ENCODE measurements around the gene PARP4. TPM values are rescaled to one million over a fixed set of nuclear protein-coding genes. Genes with fewer than 3 reads are reported as not detected.
"Not testable (repeated sequence)": the region's sequence is repeated elsewhere in the genome, so short reads cannot be mapped to it uniquely, and the experiment has no call there.

The PARP4 gene
- total RNA-seq (88.4 and 88.8 TPM in 2 replicates), polyA plus RNA-seq (17.5 and 22.2 TPM in 2 replicates), polyA minus RNA-seq (30.4 and 33.2 TPM in 2 replicates)
- 45.0 TPM for total RNA-seq (2013)

DNA sequence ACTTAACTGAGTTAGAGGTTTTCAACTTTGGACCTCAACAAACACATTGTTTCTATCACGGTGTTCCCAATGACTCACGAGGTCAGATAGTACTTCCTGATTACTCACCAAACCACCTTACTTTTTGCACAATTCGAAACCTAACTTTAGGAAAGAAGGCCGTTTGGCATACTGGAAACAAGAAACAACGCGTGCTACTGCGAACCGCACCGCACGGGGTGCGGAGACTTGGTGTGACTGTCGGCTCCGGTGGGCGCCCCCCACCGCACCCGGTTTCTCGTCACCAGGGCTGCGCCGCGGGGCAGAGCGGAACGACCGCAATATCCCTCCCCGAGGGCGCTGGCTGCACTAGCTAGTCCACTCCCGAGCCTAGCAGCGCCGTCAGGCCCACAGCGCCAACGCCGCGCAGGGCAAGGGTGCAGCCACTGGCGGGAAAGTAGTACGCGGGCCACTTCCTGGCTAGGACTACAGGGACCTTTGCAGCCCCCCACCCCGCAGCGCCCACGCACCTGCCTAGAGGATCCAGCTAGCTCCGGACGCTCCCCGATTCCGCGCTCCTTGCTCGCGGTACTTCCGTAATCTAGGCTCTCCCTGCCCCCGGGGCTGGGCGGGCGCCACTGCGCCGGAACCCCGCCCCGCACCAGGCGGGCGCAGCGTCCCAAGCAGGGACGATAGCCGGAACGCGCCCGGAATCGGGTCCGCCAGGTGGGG is at the start of gene PARP4:
Gene PARP4, minus strand, starts transcription at position 582 of the 711 bp plus-strand sequence. CDS start 9,002 bp downstream, outside the sequence.
- under 1% methylated on average over 63 of the region's 63 CpGs for WGBS (ENCODE audit: insufficient coverage)

DNA sequence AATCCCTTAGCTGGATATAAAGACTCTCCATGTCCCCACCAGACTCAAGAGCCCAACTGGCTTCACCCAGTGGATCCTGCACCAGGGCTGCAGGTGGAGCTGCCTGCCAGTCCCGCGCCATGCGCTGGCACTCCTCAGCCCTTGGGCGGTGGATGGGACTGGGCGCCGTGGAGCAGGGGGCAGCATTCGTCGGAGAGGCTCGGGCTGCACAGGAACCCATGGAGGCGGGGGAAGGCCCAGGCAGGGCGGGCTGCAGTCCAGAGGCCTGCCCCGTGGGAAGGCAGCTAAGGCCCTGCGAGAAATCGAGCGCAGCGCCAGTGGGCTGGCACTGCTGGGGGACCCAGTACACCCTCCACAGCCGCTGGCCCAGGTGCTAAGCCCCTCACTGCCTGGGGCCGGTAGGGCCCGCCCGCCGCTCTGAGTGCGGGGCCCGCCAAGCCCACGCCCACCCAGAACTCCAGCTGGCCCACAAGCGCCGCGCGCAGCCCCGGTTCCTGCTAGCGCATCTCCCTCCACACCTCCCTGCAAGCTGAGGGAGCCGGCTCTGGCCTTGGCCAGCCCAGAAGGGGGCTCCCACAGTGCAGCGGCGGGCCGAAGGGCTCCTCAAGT is 48.1 kb upstream of the PARP4 start:
- H3K27ac ChIP-seq (ENCODE audit: low read length in 2 of 2); ATAC-seq (ENCODE audit: low read depth); H3K4me3 ChIP-seq (ENCODE audit: control extremely low read depth in 1 of 5, extremely low read depth in 1 of 5, insufficient read depth in 1 of 5, low read depth in 2 of 5, low read length in 4 of 5); H3K4me2 ChIP-seq (replicated peaks; ENCODE audit: low read depth, low read length, poor library complexity, severe bottlenecking); H3K36me3 ChIP-seq (replicated peaks in 1 of 2; ENCODE audit: control extremely low read depth in 1 of 2, control insufficient read depth in 1 of 2, extremely low read depth in 1 of 2, insufficient read depth in 2 of 2, low read length in 1 of 2); H3K9ac ChIP-seq (ENCODE audit: low read length); H3K79me2 ChIP-seq (ENCODE audit: control insufficient read depth, insufficient read depth, low read length); CTCF ChIA-PET; H3K27me3 ChIP-seq (replicated peaks in 1 of 4; ENCODE audit: control extremely low read depth in 1 of 4, control insufficient read depth in 3 of 4, insufficient read depth in 4 of 4, low read length in 3 of 4); intact Hi-C loops (cut with micrococcal nuclease); H3K9me3 ChIP-seq (ENCODE audit: control extremely low read depth in 1 of 3, control insufficient read depth in 2 of 3, insufficient read depth in 1 of 3, low read length in 2 of 3); H3K27ac Mint-ChIP-seq; DNase-seq; H4K20me1 ChIP-seq (ENCODE audit: control insufficient read depth, insufficient read depth, low read length, poor library complexity, severe bottlenecking); H2AFZ ChIP-seq (ENCODE audit: insufficient read depth, low read depth, low read length, poor library complexity, severe bottlenecking); H3K9me3 Mint-ChIP-seq (ENCODE audit: insufficient read depth); H3K4me3 Mint-ChIP-seq; POLR2A ChIA-PET: not testable (repeated sequence)
- H3K4me1 Mint-ChIP-seq = peaks cover 25% of the 10 kb centered on the region
- peaks cover 13% of the 10 kb centered on the region in 2 donors for H3K4me1 ChIP-seq (ENCODE audit: control insufficient read depth in 2 of 2, insufficient read depth in 2 of 2, low read length in 2 of 2)
- 98% methylated on average over 23 of the region's 34 CpGs for WGBS (ENCODE audit: insufficient coverage)
- H3K27me3 Mint-ChIP-seq = peaks cover 42% of the 10 kb centered on the region

More for the DNA sequence above, at the start of gene PARP4:
- H3K4me1 ChIP-seq (ENCODE audit: control insufficient read depth in 2 of 2, insufficient read depth in 2 of 2, low read length in 2 of 2) = peaks cover 11 to 19% of the 10 kb centered on the region in 2 donors
- no peaks in the 10 kb centered on the region for H3K27me3 ChIP-seq (replicated peaks in 1 of 4; ENCODE audit: control extremely low read depth in 1 of 4, control insufficient read depth in 3 of 4, insufficient read depth in 4 of 4, low read length in 3 of 4)
- peak; percentile 82 for DNase-seq
- peak within 1 kb of the TSS; percentile 80 for H3K9ac ChIP-seq (ENCODE audit: low read length)
- H3K4me3 Mint-ChIP-seq = peak within 1 kb of the TSS; percentile 88
- H3K4me3 ChIP-seq (ENCODE audit: control extremely low read depth in 1 of 5, extremely low read depth in 1 of 5, insufficient read depth in 1 of 5, low read depth in 2 of 5, low read length in 4 of 5) = peak within 1 kb of the TSS; percentile 64 to 95 (median 86)
- H3K4me1 Mint-ChIP-seq = peaks cover 28% of the 10 kb centered on the region
- H3K27me3 Mint-ChIP-seq = no peaks in the 10 kb centered on the region
- peak within 1 kb of the TSS; percentile 57 to 81 for H3K27ac ChIP-seq (ENCODE audit: low read length in 2 of 2)
- CTCF ChIA-PET = no interaction called here
- peak within 1 kb of the TSS; percentile 85 for H3K27ac Mint-ChIP-seq
- POLR2A ChIA-PET = no interaction called here
- peak within 1 kb of the TSS; percentile 75 for H3K4me2 ChIP-seq (replicated peaks; ENCODE audit: low read depth, low read length, poor library complexity, severe bottlenecking)
- peaks cover 51% of the 10 kb centered on the region for H3K79me2 ChIP-seq (ENCODE audit: control insufficient read depth, insufficient read depth, low read length)
- TF ChIP-seq EZH2 (IDR thresholded peaks at IDR 0.05; ENCODE audit: borderline replicate concordance, insufficient read depth, low read depth, low read length, poor library complexity, severe bottlenecking) (no peak), CTCF (IDR thresholded peaks at IDR 0.05) (no peak)
- H3K36me3 ChIP-seq (replicated peaks in 1 of 2; ENCODE audit: control extremely low read depth in 1 of 2, control insufficient read depth in 1 of 2, extremely low read depth in 1 of 2, insufficient read depth in 2 of 2, low read length in 1 of 2) = peaks cover 0 to 10% of the 10 kb centered on the region in 2 experiments
- H2AFZ ChIP-seq (ENCODE audit: insufficient read depth, low read depth, low read length, poor library complexity, severe bottlenecking) = peak within 1 kb of the TSS; percentile 85
- peak; percentile 78 for ATAC-seq (ENCODE audit: low read depth)
- intact Hi-C loops (cut with micrococcal nuclease) = loop anchor here (5.0 kb wide), 2 partner anchors 240 to 1675 kb away; no protein-coding TSS in a partner anchor
- H3K9me3 Mint-ChIP-seq (ENCODE audit: insufficient read depth) = no peaks in the 10 kb centered on the region
- peaks cover 27% of the 10 kb centered on the region for H4K20me1 ChIP-seq (ENCODE audit: control insufficient read depth, insufficient read depth, low read length, poor library complexity, severe bottlenecking)
- H3K9me3 ChIP-seq (ENCODE audit: control extremely low read depth in 1 of 3, control insufficient read depth in 2 of 3, insufficient read depth in 1 of 3, low read length in 2 of 3) = no peaks in the 10 kb centered on the region

- intact Hi-C loops (cut with micrococcal nuclease); H3K4me2 ChIP-seq (replicated peaks; ENCODE audit: low read depth, low read length, poor library complexity, severe bottlenecking); H3K9ac ChIP-seq (ENCODE audit: low read length); H4K20me1 ChIP-seq (ENCODE audit: control insufficient read depth, insufficient read depth, low read length, poor library complexity, severe bottlenecking); H3K27ac ChIP-seq (ENCODE audit: low read length in 2 of 2); CTCF ChIA-PET; H3K4me3 ChIP-seq (ENCODE audit: control extremely low read depth in 1 of 5, extremely low read depth in 1 of 5, insufficient read depth in 1 of 5, low read depth in 2 of 5, low read length in 4 of 5); H3K27ac Mint-ChIP-seq; H3K4me1 ChIP-seq (ENCODE audit: control insufficient read depth in 2 of 2, insufficient read depth in 2 of 2, low read length in 2 of 2); H3K79me2 ChIP-seq (ENCODE audit: control insufficient read depth, insufficient read depth, low read length); H3K27me3 ChIP-seq (replicated peaks in 1 of 4; ENCODE audit: control extremely low read depth in 1 of 4, control insufficient read depth in 3 of 4, insufficient read depth in 4 of 4, low read length in 3 of 4); H2AFZ ChIP-seq (ENCODE audit: insufficient read depth, low read depth, low read length, poor library complexity, severe bottlenecking); H3K36me3 ChIP-seq (replicated peaks in 1 of 2; ENCODE audit: control extremely low read depth in 1 of 2, control insufficient read depth in 1 of 2, extremely low read depth in 1 of 2, insufficient read depth in 2 of 2, low read length in 1 of 2); DNase-seq; H3K9me3 ChIP-seq (ENCODE audit: control extremely low read depth in 1 of 3, control insufficient read depth in 2 of 3, insufficient read depth in 1 of 3, low read length in 2 of 3); ATAC-seq (ENCODE audit: low read depth); H3K4me3 Mint-ChIP-seq; POLR2A ChIA-PET; H3K9me3 Mint-ChIP-seq (ENCODE audit: insufficient read depth): not testable (repeated sequence)
- Mint-ChIP-seq H3K4me1 (peaks cover 14% of the 10 kb centered on the region), H3K27me3 (peaks cover 42% of the 10 kb centered on the region)
- 26% methylated on average over 7 of the region's 15 CpGs for WGBS (ENCODE audit: insufficient coverage)
These were observed 47.0 kb upstream of the PARP4 start for GRCh38 chr13:24559431-24560218.
